Osteocyte (in vitro differentiated cells): ENCODE measurements around the gene IFT27. TPM values are rescaled to one million over a fixed set of nuclear protein-coding genes. Genes with fewer than 3 reads are reported as not detected.
A peak's percentile ranks its signal among the peaks of the same experiment; 100 is the strongest.

ENCODE experiments used
- DNase-seq: peaks from one replicate; pipeline ENCODE4 v3.0.0; 2021; ENCODE audit warnings: mixed read lengths; ENCODE audit not compliant: unreplicated experiment; ENCODE audit errors: extremely low spot score
- H3K27ac Mint-ChIP-seq: one replicate; pipeline ENCODE4 v1.8.0; 2021; ENCODE audit warnings: mild to moderate bottlenecking, mixed read lengths; ENCODE audit not compliant: unreplicated experiment
- H3K27me3 Mint-ChIP-seq: one replicate; pipeline ENCODE4 v1.8.0; 2021; ENCODE audit warnings: mixed read lengths; ENCODE audit not compliant: unreplicated experiment
- H3K36me3 Mint-ChIP-seq: one replicate; pipeline ENCODE4 v1.8.0; 2021; ENCODE audit warnings: mixed read lengths; ENCODE audit not compliant: unreplicated experiment
- H3K4me1 Mint-ChIP-seq: one replicate; pipeline ENCODE4 v1.8.0; 2021; ENCODE audit warnings: mixed read lengths; ENCODE audit not compliant: unreplicated experiment
- H3K4me3 Mint-ChIP-seq: one replicate; pipeline ENCODE4 v1.8.0; 2021; ENCODE audit warnings: mild to moderate bottlenecking, moderate library complexity, mixed read lengths; ENCODE audit not compliant: unreplicated experiment
- H3K9me3 Mint-ChIP-seq: one replicate; pipeline ENCODE4 v1.8.0; 2021; ENCODE audit warnings: mixed read lengths; ENCODE audit not compliant: unreplicated experiment
- CTCF ChIP-seq: fragments of 200-600 bp; sonication (generic); IDR thresholded peaks from 2 replicates; pipeline ENCODE4 v1.5.0; 2021; ENCODE audit warnings: antibody characterized with exemption, mild to moderate bottlenecking, moderate library complexity
- total RNA-seq: library from RNA; stranded (reverse); gene quantifications from 2 replicates; pipeline ENCODE4 v1.2.1, GENCODE V29; 2021

Gene IFT27
- total RNA-seq, 1 donor from 2014 or later, result 36.9 TPM

- Mint-ChIP-seq H3K27me3 (no peaks in the 10 kb centered on the region), H3K27ac (no peak overlapping the region), H3K9me3 (no peaks in the 10 kb centered on the region), H3K4me3 (no peak overlapping the region), H3K36me3 (peaks cover 3% of the 10 kb centered on the region), H3K4me1 (no peaks in the 10 kb centered on the region)
- peak; percentile 30 for DNase-seq
- TF ChIP-seq CTCF, result no peak
Observed at GRCh38 chr22:36765943-36766450, 9.9 kb downstream of the IFT27 start.

- no peaks in the 10 kb centered on the region for H3K4me1 Mint-ChIP-seq
- no peak overlapping the region for H3K4me3 Mint-ChIP-seq
- peaks cover 3% of the 10 kb centered on the region for H3K36me3 Mint-ChIP-seq
- TF ChIP-seq CTCF, result no peak
- H3K9me3 Mint-ChIP-seq, result no peaks in the 10 kb centered on the region
- peak; percentile 74 for DNase-seq
- no peaks in the 10 kb centered on the region for H3K27me3 Mint-ChIP-seq
- no peak overlapping the region for H3K27ac Mint-ChIP-seq
Observed at GRCh38 chr22:36765131-36765942, 10.6 kb downstream of the IFT27 start.

- no peaks in the 10 kb centered on the region for H3K27me3 Mint-ChIP-seq
- no peak overlapping the region for H3K4me3 Mint-ChIP-seq
- peak; percentile 60 for DNase-seq
- no peaks in the 10 kb centered on the region for H3K4me1 Mint-ChIP-seq
- peaks cover 3% of the 10 kb centered on the region for H3K36me3 Mint-ChIP-seq
- TF ChIP-seq CTCF, result no peak
- no peaks in the 10 kb centered on the region for H3K9me3 Mint-ChIP-seq
- H3K27ac Mint-ChIP-seq, result no peak overlapping the region
Observed at GRCh38 chr22:36764641-36765040, 11.3 kb downstream of the IFT27 start.

GRCh38 chr22:36764060-36764459 is 11.9 kb downstream of the IFT27 start:
- no peaks in the 10 kb centered on the region for H3K4me1 Mint-ChIP-seq
- no peak overlapping the region for H3K27ac Mint-ChIP-seq
- no peak for TF ChIP-seq CTCF
- DNase-seq, result peak; percentile 80
- no peak overlapping the region for H3K4me3 Mint-ChIP-seq
- no peaks in the 10 kb centered on the region for H3K27me3 Mint-ChIP-seq
- H3K9me3 Mint-ChIP-seq, result no peaks in the 10 kb centered on the region
- H3K36me3 Mint-ChIP-seq, result peaks cover 3% of the 10 kb centered on the region

- peak; percentile 60 for DNase-seq
- H3K27me3 Mint-ChIP-seq, result no peaks in the 10 kb centered on the region
- H3K4me3 Mint-ChIP-seq, result no peak overlapping the region
- H3K27ac Mint-ChIP-seq, result no peak overlapping the region
- no peak for TF ChIP-seq CTCF
- peaks cover 3% of the 10 kb centered on the region for H3K36me3 Mint-ChIP-seq
- H3K4me1 Mint-ChIP-seq, result no peaks in the 10 kb centered on the region
- H3K9me3 Mint-ChIP-seq, result no peaks in the 10 kb centered on the region
Observed at GRCh38 chr22:36763576-36763975, 12.3 kb downstream of the IFT27 start.
